SH-SY5Y (cell line): Measurements from ENCODE around the gene TGM6.

Experiments
- GATA2 ChIP-seq: IDR thresholded peaks from 2 replicates; pipeline ENCODE4 v1.6.1; 2011; ENCODE audit warnings: mild to moderate bottlenecking, low read depth, low read length
- GATA3 ChIP-seq: IDR thresholded peaks from 2 replicates; pipeline ENCODE4 v1.6.1; 2011; ENCODE audit warnings: low read depth, mild to moderate bottlenecking, low read length, moderate library complexity

DNA sequence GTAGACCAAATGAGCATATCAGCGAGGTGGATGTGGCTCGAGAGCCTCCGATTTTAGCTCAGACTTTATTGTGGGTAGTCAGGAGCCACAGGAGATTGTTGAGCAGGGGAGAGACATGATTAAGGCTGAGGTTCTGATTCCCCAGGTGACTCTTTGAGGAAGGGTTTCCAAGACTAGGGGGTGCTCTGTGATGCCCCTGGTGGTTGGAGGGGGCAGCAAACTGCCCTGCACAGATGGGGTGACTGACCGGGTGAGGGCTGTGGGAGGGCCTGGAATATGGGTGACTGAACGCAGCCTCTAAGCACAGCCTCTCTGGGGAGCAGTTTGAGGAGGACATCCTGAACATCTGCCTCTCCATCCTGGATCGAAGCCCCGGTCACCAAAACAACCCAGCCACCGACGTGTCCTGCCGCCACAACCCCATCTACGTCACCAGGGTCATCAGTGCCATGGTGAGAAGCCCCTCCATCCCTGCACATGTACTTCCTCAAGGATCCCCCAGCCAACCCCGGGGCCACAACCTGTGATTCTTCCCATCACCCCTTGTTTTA is 17.0 kb downstream of the TGM6 start:
- TF ChIP-seq GATA2 (no peak), GATA3 (no peak)
